ENCODE results near the gene MRPS21. TPM values are rescaled to one million over a fixed set of nuclear protein-coding genes. Genes with fewer than 3 reads are reported as not detected.

MRPS21 gene
- polyA plus RNA-seq, 1 experiment, result 30.5 TPM

DNA sequence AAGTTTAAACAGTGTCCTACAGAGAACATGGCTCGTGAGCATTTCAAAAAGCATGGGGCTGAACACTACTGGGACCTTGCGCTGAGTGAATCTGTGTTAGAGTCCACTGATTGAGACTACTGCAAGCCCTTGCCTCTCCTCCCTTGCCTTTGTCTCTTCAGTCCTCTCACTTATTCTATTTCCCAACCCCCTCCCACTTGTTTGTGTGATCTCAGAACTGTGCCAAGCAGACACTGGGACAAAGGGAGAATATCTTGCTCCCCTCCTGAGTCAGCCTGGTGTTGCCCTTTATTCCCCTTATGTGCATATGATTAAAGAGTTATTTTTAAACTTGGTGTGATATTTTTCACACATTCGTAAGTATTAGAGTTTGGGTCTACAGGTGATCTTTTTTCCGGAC is 59.2 kb downstream of the MRPS21 start:
- DNase-seq (ENCODE audit: low read depth), result no peak
- POLR2A ChIA-PET, result no interaction called here

More for the DNA sequence above, 59.2 kb downstream of the MRPS21 start:
- Histone ChIP-seq H3K36me3 (ENCODE audit: control insufficient read depth, insufficient read depth, low read length) (peaks cover 5% of the 10 kb centered on the region), H3K4me3 (ENCODE audit: low read depth, low read length) (no peak overlapping the region), H3K27me3 (ENCODE audit: control insufficient read depth, insufficient read depth, low read length) (no peaks in the 10 kb centered on the region)
- CTCF ChIA-PET, result no interaction called here
- TF ChIP-seq, protein P1, sequence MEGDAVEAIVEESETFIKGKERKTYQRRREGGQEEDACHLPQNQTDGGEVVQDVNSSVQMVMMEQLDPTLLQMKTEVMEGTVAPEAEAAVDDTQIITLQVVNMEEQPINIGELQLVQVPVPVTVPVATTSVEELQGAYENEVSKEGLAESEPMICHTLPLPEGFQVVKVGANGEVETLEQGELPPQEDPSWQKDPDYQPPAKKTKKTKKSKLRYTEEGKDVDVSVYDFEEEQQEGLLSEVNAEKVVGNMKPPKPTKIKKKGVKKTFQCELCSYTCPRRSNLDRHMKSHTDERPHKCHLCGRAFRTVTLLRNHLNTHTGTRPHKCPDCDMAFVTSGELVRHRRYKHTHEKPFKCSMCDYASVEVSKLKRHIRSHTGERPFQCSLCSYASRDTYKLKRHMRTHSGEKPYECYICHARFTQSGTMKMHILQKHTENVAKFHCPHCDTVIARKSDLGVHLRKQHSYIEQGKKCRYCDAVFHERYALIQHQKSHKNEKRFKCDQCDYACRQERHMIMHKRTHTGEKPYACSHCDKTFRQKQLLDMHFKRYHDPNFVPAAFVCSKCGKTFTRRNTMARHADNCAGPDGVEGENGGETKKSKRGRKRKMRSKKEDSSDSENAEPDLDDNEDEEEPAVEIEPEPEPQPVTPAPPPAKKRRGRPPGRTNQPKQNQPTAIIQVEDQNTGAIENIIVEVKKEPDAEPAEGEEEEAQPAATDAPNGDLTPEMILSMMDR (IDR thresholded peaks at IDR 0.05; ENCODE audit: insufficient read depth, low read depth, low read length), result no peak

Other genes with a start within 250 kb of the MRPS21 start
- gene VPS45, start 226.1 kb upstream of the MRPS21 start, polyA plus RNA-seq (2011; rRNA removed), result 29.0 and 47.0 TPM in 2 replicates
- 27.9 and 41.3 TPM in 2 replicates for gene PLEKHO1, start 143.9 kb upstream of the MRPS21 start, polyA plus RNA-seq (2011; rRNA removed)
- 6.1 and 14.8 TPM in 2 replicates for gene ANP32E, start 57.7 kb upstream of the MRPS21 start, polyA plus RNA-seq (2011; rRNA removed)
- gene CA14, start 36.1 kb upstream of the MRPS21 start, polyA plus RNA-seq (2011; rRNA removed), result not detected in 2 replicates
- 156 and 172 TPM in 2 replicates for gene APH1A, start 24.8 kb upstream of the MRPS21 start, polyA plus RNA-seq (2011; rRNA removed)
- 9.4 and 17.1 TPM in 2 replicates for gene C1orf54, start 21.1 kb upstream of the MRPS21 start, polyA plus RNA-seq (2011; rRNA removed)
- 17.2 and 18.7 TPM in 2 replicates for gene CIART, start 11.3 kb upstream of the MRPS21 start, polyA plus RNA-seq (2011; rRNA removed)
- 20.5 and 25.5 TPM in 2 replicates for gene PRPF3, start 27.7 kb downstream of the MRPS21 start, polyA plus RNA-seq (2011; rRNA removed)
- 15.1 and 16.4 TPM in 2 replicates for gene RPRD2, start 70.3 kb downstream of the MRPS21 start, polyA plus RNA-seq (2011; rRNA removed)
- 12.6 and 17.7 TPM in 2 replicates for gene TARS2, start 193.6 kb downstream of the MRPS21 start, polyA plus RNA-seq (2011; rRNA removed)
- 108 and 204 TPM in 2 replicates for gene ECM1, start 214.2 kb downstream of the MRPS21 start, polyA plus RNA-seq (2011; rRNA removed)
- gene FALEC, start 221.9 kb downstream of the MRPS21 start, polyA plus RNA-seq (2011; rRNA removed), result 0.17 TPM in 1 of 2 replicates, not detected in the other

Measured in BJ (cell line).